H9 (cell line): Measurements from ENCODE around the gene ZNF212. TPM values are rescaled to one million over a fixed set of nuclear protein-coding genes. Genes with fewer than 3 reads are reported as not detected.

ENCODE experiments used
- DNase-seq: peaks from one replicate; pipeline ENCODE4 v3.0.0-alpha.2; 2017
- H2AFZ ChIP-seq: one replicate; pipeline ENCODE4 v1.6.1; 2013; ENCODE audit warnings: mild to moderate bottlenecking, low read length, control low read depth, moderate library complexity
- H2AK5ac ChIP-seq: 2 replicates; pipeline ENCODE4 v1.6.1; 2013; ENCODE audit warnings: low read length, control low read depth, mixed read lengths; ENCODE audit not compliant: insufficient read length
- H2BK120ac ChIP-seq: one replicate; pipeline ENCODE4 v1.6.1; 2013; ENCODE audit warnings: low read depth, mild to moderate bottlenecking, low read length, control low read depth, inconsistent platforms; ENCODE audit not compliant: poor library complexity, severe bottlenecking
- H2BK12ac ChIP-seq: 2 replicates; pipeline ENCODE4 v1.6.1; 2013; ENCODE audit warnings: low read length, control low read depth, mixed read lengths, low read depth; ENCODE audit not compliant: insufficient read length
- H2BK15ac ChIP-seq: 2 replicates; pipeline ENCODE4 v1.6.1; 2013; ENCODE audit warnings: low read depth, low read length, control low read depth
- H2BK20ac ChIP-seq: one replicate; pipeline ENCODE4 v1.6.1; 2013; ENCODE audit warnings: low read depth, mild to moderate bottlenecking, low read length, control low read depth, inconsistent platforms; ENCODE audit not compliant: poor library complexity, severe bottlenecking
- H2BK5ac ChIP-seq: 2 replicates; pipeline ENCODE4 v1.6.1; 2013; ENCODE audit warnings: low read length, control low read depth, mixed read lengths; ENCODE audit not compliant: insufficient read length
- H3K14ac ChIP-seq: 2 replicates; pipeline ENCODE4 v1.6.1; 2013; ENCODE audit warnings: low read length, control low read depth; ENCODE audit not compliant: insufficient read depth
- H3K18ac ChIP-seq: 2 replicates; pipeline ENCODE4 v1.6.1; 2013; ENCODE audit warnings: low read depth, mild to moderate bottlenecking, mixed read lengths, low read length, control low read depth; ENCODE audit not compliant: insufficient read length
- H3K23ac ChIP-seq: 2 replicates; pipeline ENCODE4 v1.6.1; 2013; ENCODE audit warnings: low read length, control low read depth, mixed read lengths, low read depth; ENCODE audit not compliant: insufficient read length
- H3K23me2 ChIP-seq: 2 replicates; pipeline ENCODE4 v1.6.1; 2013; ENCODE audit warnings: low read depth, mild to moderate bottlenecking, mixed read lengths, low read length, control low read depth; ENCODE audit not compliant: insufficient read length, poor library complexity, severe bottlenecking
- H3K27ac ChIP-seq: 2 replicates; pipeline ENCODE4 v1.5.1; 2013; ENCODE audit warnings: low read length, control low read depth, mixed read lengths, low read depth; ENCODE audit not compliant: insufficient read length
- H3K27me3 ChIP-seq: 2 replicates; pipeline ENCODE4 v1.6.1; 2013; ENCODE audit warnings: low read length, control low read depth, inconsistent platforms; ENCODE audit not compliant: insufficient read depth
- H3K4ac ChIP-seq: 2 replicates; pipeline ENCODE4 v1.6.1; 2013; ENCODE audit warnings: low read depth, mild to moderate bottlenecking, control low read depth, inconsistent platforms, low read length, moderate library complexity
- H3K4me1 ChIP-seq: 2 replicates; pipeline ENCODE4 v1.6.1; 2013; ENCODE audit warnings: low read length, control low read depth, inconsistent platforms; ENCODE audit not compliant: insufficient read depth
- H3K4me2 ChIP-seq: 2 replicates; pipeline ENCODE4 v1.6.1; 2013; ENCODE audit warnings: low read length, control low read depth, mixed read lengths; ENCODE audit not compliant: insufficient read length, insufficient read depth
- H3K56ac ChIP-seq: 2 replicates; pipeline ENCODE4 v1.6.1; 2013; ENCODE audit warnings: low read depth, mild to moderate bottlenecking, mixed read lengths, low read length, control low read depth; ENCODE audit not compliant: insufficient read length
- H3K79me1 ChIP-seq: 2 replicates; pipeline ENCODE4 v1.6.1; 2013; ENCODE audit warnings: low read depth, mild to moderate bottlenecking, moderate library complexity, low read length, control low read depth, inconsistent platforms; ENCODE audit not compliant: insufficient read depth, poor library complexity, severe bottlenecking
- H3K79me2 ChIP-seq: 2 replicates; pipeline ENCODE4 v1.6.1; 2013; ENCODE audit warnings: low read length, control low read depth, inconsistent platforms; ENCODE audit not compliant: insufficient read depth
- H3K9ac ChIP-seq: 2 replicates; pipeline ENCODE4 v1.6.1; 2013; ENCODE audit warnings: low read length, control low read depth, mixed read lengths; ENCODE audit not compliant: insufficient read length; ENCODE audit errors: extremely low read depth
- H3K9me3 ChIP-seq: one replicate; pipeline ENCODE4 v1.6.1; 2013; ENCODE audit warnings: low read depth, low read length, inconsistent platforms; ENCODE audit not compliant: control insufficient read depth
- H3T11ph ChIP-seq: one replicate; pipeline ENCODE4 v1.6.1; 2013; ENCODE audit warnings: mild to moderate bottlenecking, low read length, control low read depth, inconsistent platforms
- H4K20me1 ChIP-seq: one replicate; pipeline ENCODE4 v1.6.1; 2013; ENCODE audit not compliant: control insufficient read depth, insufficient read length, insufficient read depth
- H4K5ac ChIP-seq: 2 replicates; pipeline ENCODE4 v1.6.1; 2013; ENCODE audit warnings: low read depth, mild to moderate bottlenecking, mixed read lengths, low read length, control low read depth; ENCODE audit not compliant: insufficient read length
- H4K8ac ChIP-seq: replicated peaks from 2 replicates; pipeline ENCODE4 v1.6.1; 2013; ENCODE audit warnings: low read length, control low read depth, mixed read lengths, low read depth; ENCODE audit not compliant: insufficient read length
- H4K91ac ChIP-seq: 2 replicates; pipeline ENCODE4 v1.6.1; 2013; ENCODE audit warnings: low read depth, mild to moderate bottlenecking, moderate library complexity, mixed read lengths, low read length, control low read depth; ENCODE audit not compliant: insufficient read length
- H3K27ac Mint-ChIP-seq, 3 experiments: 2 replicates in 2 of 3; 3 replicates in 1 of 3; pipeline ENCODE4 v1.8.0; 2020 to 2021; ENCODE audit warnings: mixed read lengths in 3 of 3, mild to moderate bottlenecking in 1 of 3, moderate library complexity in 1 of 3
- H3K27me3 Mint-ChIP-seq: 2 replicates; pipeline ENCODE4 v1.8.0; 2021; ENCODE audit warnings: low read depth, mild to moderate bottlenecking, moderate library complexity, mixed read lengths
- H3K36me3 Mint-ChIP-seq, 3 experiments: 2 replicates in 2 of 3; 3 replicates in 1 of 3; pipeline ENCODE4 v1.8.0; 2020 to 2021; ENCODE audit warnings: low read depth in 3 of 3, mixed read lengths in 3 of 3; ENCODE audit not compliant: insufficient read depth in 1 of 3
- H3K4me1 Mint-ChIP-seq, 2 experiments: 2 replicates each; pipeline ENCODE4 v1.8.0; 2020; ENCODE audit warnings: mixed read lengths in 2 of 2
- H3K4me3 Mint-ChIP-seq, 2 experiments: 2 replicates in 1 of 2; 3 replicates in 1 of 2; pipeline ENCODE4 v1.8.0; 2020 to 2021; ENCODE audit warnings: mild to moderate bottlenecking in 2 of 2, mixed read lengths in 2 of 2, moderate library complexity in 1 of 2
- H3K9me3 Mint-ChIP-seq, 2 experiments: 2 replicates in 1 of 2; 3 replicates in 1 of 2; pipeline ENCODE4 v1.8.0; 2020; ENCODE audit warnings: mild to moderate bottlenecking in 2 of 2, mixed read lengths in 2 of 2, moderate library complexity in 1 of 2
- CTCF ChIP-seq: fragments of 200-600 bp; sonication (generic); conservative IDR thresholded peaks from 3 replicates; pipeline ENCODE4 v1.8.0; 2021; ENCODE audit warnings: antibody characterized with exemption, mild to moderate bottlenecking
- WGBS: extraction: QIAGEN DNeasy Blood & Tissue Kit; methylation state at CpG from one replicate; pipeline ENCODE4 v1.1.7; 2013; ENCODE audit warnings: missing lambda C conversion rate, low lambda C conversion rate, mixed read lengths; ENCODE audit not compliant: insufficient read length; ENCODE audit errors: extremely low coverage; 5-methylcytosine and 5-hydroxymethylcytosine counted together
- total RNA-seq: library from RNA; stranded (reverse); gene quantifications from 2 replicates; pipeline ENCODE4 v1.2.1, GENCODE V29; 2021

Gene ZNF212
- total RNA-seq, 1 experiment from 2014 or later = 21.1 TPM

GRCh38 chr7:149297034-149297755 is 57.7 kb downstream of the ZNF212 start:
- H3K4me1 ChIP-seq = peaks cover 3% of the 10 kb centered on the region; the same call in 1 of the 2 replicates
- no peak for DNase-seq
- peaks cover 6% of the 10 kb centered on the region for H3K27me3 Mint-ChIP-seq
- no peak overlapping the region for H2BK120ac ChIP-seq
- H4K20me1 ChIP-seq = no peaks in the 10 kb centered on the region
- no peak overlapping the region for H2BK12ac ChIP-seq
- no peaks in the 10 kb centered on the region for H3K79me1 ChIP-seq
- no peak overlapping the region for H3K4me3 Mint-ChIP-seq
- no peak overlapping the region for H3K4me2 ChIP-seq
- H2BK20ac ChIP-seq = no peak overlapping the region
- peaks cover 11 to 14% of the 10 kb centered on the region in 2 experiments for H3K4me1 Mint-ChIP-seq
- no CpG with 5 or more reads among the region's 5 CpGs for WGBS
- H3K9me3 ChIP-seq = peaks cover 11% of the 10 kb centered on the region
- no peak overlapping the region for H4K5ac ChIP-seq
- no peak overlapping the region for H2BK5ac ChIP-seq
- H3K79me2 ChIP-seq = no peaks in the 10 kb centered on the region
- no peak overlapping the region for H3K27ac ChIP-seq
- H3K9ac ChIP-seq = no peak overlapping the region
- no peak overlapping the region for H2BK15ac ChIP-seq
- H3K27me3 ChIP-seq = no peaks in the 10 kb centered on the region
- H4K91ac ChIP-seq = no peak overlapping the region
- H3K36me3 Mint-ChIP-seq = peaks cover 2 to 9% (median 5%) of the 10 kb centered on the region in 3 experiments
- TF ChIP-seq CTCF = no peak
- no peaks in the 10 kb centered on the region for H3K23me2 ChIP-seq
- no peak overlapping the region for H4K8ac ChIP-seq
- H3K14ac ChIP-seq = no peak overlapping the region
- H2AK5ac ChIP-seq = no peak overlapping the region
- H3K27ac Mint-ChIP-seq = no peak overlapping the region
- no peak overlapping the region for H3K4ac ChIP-seq
- H3T11ph ChIP-seq = no peak overlapping the region
- H2AFZ ChIP-seq = no peak overlapping the region
- H3K18ac ChIP-seq = no peak overlapping the region
- H3K23ac ChIP-seq = no peak overlapping the region
- no peak overlapping the region for H3K56ac ChIP-seq
- peaks cover 6 to 8% of the 10 kb centered on the region in 2 experiments; a peak in 3 of 5 replicates for H3K9me3 Mint-ChIP-seq
